Spleen (tissue), 11 donors: ENCODE results near the gene GDF2. TPM values are rescaled to one million over a fixed set of nuclear protein-coding genes. Genes with fewer than 3 reads are reported as not detected.

ENCODE experiments used
- DNase-seq: peaks from one replicate; pipeline ENCODE4 v3.0.0-alpha.2; 2020
- H3K27ac ChIP-seq, 8 donors: fragments of 200-600 bp; sonication (generic) in 7 of 8; 1 replicate in 4 of 8; 2 replicates in 4 of 8; pipeline versions ENCODE4 v1.5.0 to v1.8.0; 2016 to 2021; ENCODE audit warnings: inconsistent platforms in 4 of 8, mild to moderate bottlenecking in 4 of 8, moderate library complexity in 1 of 8
- H3K27me3 ChIP-seq, 7 donors: fragments of 200-600 bp; sonication (generic) in 6 of 7; replicated peaks in 1 of 7; 1 replicate in 4 of 7; 2 replicates in 3 of 7; pipeline versions ENCODE4 v1.5.0 to v1.8.0; 2016 to 2021; ENCODE audit warnings: inconsistent platforms in 3 of 7, mild to moderate bottlenecking in 1 of 7
- H3K36me3 ChIP-seq, 6 donors: fragments of 200-600 bp; sonication (generic) in 5 of 6; 1 replicate in 4 of 6; 2 replicates in 2 of 6; pipeline versions ENCODE4 v1.5.0 to v1.8.0; 2016 to 2021; ENCODE audit warnings: inconsistent platforms in 2 of 6
- H3K4me1 ChIP-seq, 6 donors: fragments of 200-600 bp; sonication (generic) in 5 of 6; 1 replicate in 3 of 6; 2 replicates in 3 of 6; pipeline versions ENCODE4 v1.5.0 to v1.8.0; 2016 to 2021; ENCODE audit warnings: inconsistent platforms in 3 of 6
- H3K4me3 ChIP-seq, 8 donors: fragments of 200-600 bp; sonication (generic) in 7 of 8; 1 replicate in 4 of 8; 2 replicates in 4 of 8; pipeline versions ENCODE4 v1.5.0 to v1.8.0; 2016 to 2021; ENCODE audit warnings: inconsistent platforms in 4 of 8, mild to moderate bottlenecking in 4 of 8, moderate library complexity in 2 of 8
- H3K9me3 ChIP-seq, 8 donors: fragments of 200-600 bp; sonication (generic) in 7 of 8; 1 replicate in 4 of 8; 2 replicates in 4 of 8; pipeline versions ENCODE4 v1.5.0 to v1.8.0; 2016 to 2021; ENCODE audit warnings: inconsistent platforms in 4 of 8
- CTCF ChIP-seq, 11 experiments: fragments of 200-600 bp in 7 of 11; fragments of 450-650 bp in 4 of 11; sonication (generic) in 4 of 11; IDR thresholded peaks in 8 of 11; conservative IDR thresholded peaks in 3 of 11; 1 replicate in 7 of 11; 2 replicates in 4 of 11; pipeline versions ENCODE4 v1.4.0 to v1.8.0; 2016 to 2021; ENCODE audit warnings: antibody characterized with exemption in 11 of 11, inconsistent platforms in 4 of 11, mild to moderate bottlenecking in 1 of 11
- POLR2A ChIP-seq, 3 donors: fragments of 450-650 bp; IDR thresholded peaks; one replicate each; pipeline ENCODE4 v1.5.1; 2017; ENCODE audit warnings: antibody characterized with exemption in 3 of 3, mild to moderate bottlenecking in 1 of 3
- POLR2AphosphoS5 ChIP-seq, 3 donors: sonication (generic); formaldehyde crosslinking; IDR thresholded peaks; one replicate each; pipeline ENCODE4 v1.5.1; 2017; ENCODE audit warnings: antibody characterized with exemption in 3 of 3
- WGBS, 5 donors: extraction: QIAGEN DNeasy Blood & Tissue Kit in 3 of 5; methylation state at CpG; one replicate each; pipeline versions ENCODE4 v1.1.5 to v1.1.7; 2013 to 2018; 5-methylcytosine and 5-hydroxymethylcytosine counted together
- intact Hi-C: fragments of 100-400 bp; cut with DNase I; formaldehyde crosslinking; loops from one replicate; pipeline ENCODE4 v1.15.0; 2023; ENCODE audit warnings: low total_unique reads
- polyA plus RNA-seq, 3 donors: library from polyadenylated mRNA; stranded (reverse); fragments of 200-250 nt; gene quantifications; one replicate each; pipeline ENCODE4 v1.2.1, GENCODE V29; 2013
- total RNA-seq, 7 donors: library from RNA; depleted of rRNA in 3 of 7; stranded (reverse); fragments of >200 nt in 3 of 7; fragmentation: NEBNext Ultra II Directional in 4 of 7; extraction: Animal tissue kit (Norgen Biotek cat#: 25700) in 4 of 7; gene quantifications; one replicate each; pipeline versions ENCODE4 v1.1.0 to v1.2.1, GENCODE V29; 2016 to 2021
- donor health status: healthy with polysubstance abuse.
- donor health status: DM: no; HTN: no; CAD: no; lungs with moderate emphysema.
- donor health status: DM: no; HTN: no; CAD: no.
- donor health status: Bipolar disorder and iron deficiency.
- donor health status: healthy.
- donor health status: DM: no; HTN: no; CAD: no.
- donor health status: DM: yes; HTN: yes; CAD: no.

Gene GDF2
- total and polyA plus RNA-seq, 10 donors = not detected

- Histone ChIP-seq H3K9me3 (no peaks in the 10 kb centered on the region), H3K27me3 (no peaks in the 10 kb centered on the region), H3K27ac (no peak overlapping the region), H3K4me1 (no peaks in the 10 kb centered on the region), H3K4me3 (no peak overlapping the region), H3K36me3 (no peaks in the 10 kb centered on the region)
- peak; percentile 66 for DNase-seq
- 86 to 95% (median 92%) methylated on average over 22 to 39 of the region's 39 CpGs for WGBS, 5 donors
- no peak for TF ChIP-seq CTCF (IDR thresholded peaks at IDR 0.05 in 8 of 11, conservative IDR thresholded peaks at IDR 0.05 in 3 of 11)
- TF ChIP-seq POLR2A (IDR thresholded peaks at IDR 0.05) = no peak
- no peak for TF ChIP-seq POLR2AphosphoS5 (IDR thresholded peaks at IDR 0.05)
- intact Hi-C loops = no loop called here
Observed at GRCh38 chr10:47350671-47351640, 28.7 kb downstream of the GDF2 start.

GRCh38 chr10:47351899-47352815 is 29.9 kb downstream of the GDF2 start:
- WGBS, 5 donors = 62 to 88% (median 81%) methylated on average over 8 to 14 of the region's 14 CpGs
- TF ChIP-seq POLR2A (IDR thresholded peaks at IDR 0.05) (no peak), POLR2AphosphoS5 (IDR thresholded peaks at IDR 0.05) (no peak), CTCF (IDR thresholded peaks at IDR 0.05 in 8 of 11, conservative IDR thresholded peaks at IDR 0.05 in 3 of 11) (no peak)
- H3K27me3 ChIP-seq = no peaks in the 10 kb centered on the region
- DNase-seq = peak; percentile 68
- no peaks in the 10 kb centered on the region for H3K9me3 ChIP-seq
- no peak overlapping the region for H3K27ac ChIP-seq
- H3K4me3 ChIP-seq = no peak overlapping the region
- intact Hi-C loops = no loop called here
- H3K36me3 ChIP-seq = no peaks in the 10 kb centered on the region
- H3K4me1 ChIP-seq = no peaks in the 10 kb centered on the region

GRCh38 chr10:47353351-47353750 is 31.1 kb downstream of the GDF2 start:
- no peak overlapping the region for H3K27ac ChIP-seq
- H3K36me3 ChIP-seq = no peaks in the 10 kb centered on the region
- WGBS, 5 donors = 84 to 91% (median 88%) methylated on average over 4 to 6 of the region's 6 CpGs
- H3K4me3 ChIP-seq = no peak overlapping the region
- no peaks in the 10 kb centered on the region for H3K4me1 ChIP-seq
- no peak for TF ChIP-seq POLR2AphosphoS5 (IDR thresholded peaks at IDR 0.05)
- no peak for TF ChIP-seq POLR2A (IDR thresholded peaks at IDR 0.05)
- H3K9me3 ChIP-seq = no peaks in the 10 kb centered on the region
- no peaks in the 10 kb centered on the region for H3K27me3 ChIP-seq
- intact Hi-C loops = no loop called here
- DNase-seq = peak; percentile 59

- no peak for TF ChIP-seq POLR2AphosphoS5 (IDR thresholded peaks at IDR 0.05)
- no peaks in the 10 kb centered on the region for H3K9me3 ChIP-seq
- H3K27me3 ChIP-seq = no peaks in the 10 kb centered on the region
- no peaks in the 10 kb centered on the region for H3K4me1 ChIP-seq
- intact Hi-C loops = no loop called here
- WGBS, 5 donors = 69 to 84% (median 73%) methylated on average over 4 of the region's 4 CpGs
- H3K4me3 ChIP-seq = no peak overlapping the region
- no peaks in the 10 kb centered on the region for H3K36me3 ChIP-seq
- H3K27ac ChIP-seq = no peak overlapping the region
- DNase-seq = no peak
Observed at GRCh38 chr10:47354165-47354564, 31.9 kb downstream of the GDF2 start.
